ENCODE data around the gene BCL6B.

GRCh38 chr17:6997171-6997570 is 25.7 kb upstream of the BCL6B start:
- TF ChIP-seq SP1 (IDR thresholded peaks at IDR 0.05; ENCODE audit: low read depth) (no peak), POLR2A (IDR thresholded peaks at IDR 0.05; ENCODE audit: borderline replicate concordance, extremely low read depth, insufficient read depth, insufficient read length) (no peak), ZFX (IDR thresholded peaks at IDR 0.05) (no peak), CTCF (IDR thresholded peaks at IDR 0.05 in 2 of 3, conservative IDR thresholded peaks at IDR 0.05 in 1 of 3; ENCODE audit: borderline replicate concordance in 1 of 3, insufficient read depth in 1 of 3, low read depth in 2 of 3, low read length in 2 of 3) (no peak), ZBTB33 (IDR thresholded peaks at IDR 0.05; ENCODE audit: extremely low read depth, insufficient replicate concordance, low read length) (no peak), SIN3A (IDR thresholded peaks at IDR 0.05; ENCODE audit: low read depth) (no peak), POLR2AphosphoS5 (IDR thresholded peaks at IDR 0.05; ENCODE audit: low read depth, low read length) (no peak), ATF3 (IDR thresholded peaks at IDR 0.05) (no peak), RAD21 (IDR thresholded peaks at IDR 0.05; ENCODE audit: low read depth) (no peak), ELF1 (IDR thresholded peaks at IDR 0.05; ENCODE audit: borderline replicate concordance, low read depth) (no peak), ZNF274 (IDR thresholded peaks at IDR 0.05; ENCODE audit: low read depth, low read length) (no peak)
